Natural killer cell treated with Interleukin-12 subunit alpha and Interleukin-12 subunit beta and Interleukin-15 and Interleukin-18, amount 100 ng/mL, for 72 hours (primary cell): ENCODE results near the gene PSMC1. TPM values are rescaled to one million over a fixed set of nuclear protein-coding genes. Genes with fewer than 3 reads are reported as not detected.

ENCODE experiments used
- total RNA-seq, 2 donors: library from RNA; stranded (reverse); gene quantifications; one replicate each; pipeline ENCODE4 v1.2.3, GENCODE V29; 2022

Gene PSMC1
- total RNA-seq, 2 donors from 2014 or later, result 142 to 145 TPM

Other genes with a start within 250 kb of the PSMC1 start
- gene KCNK13, start 194.6 kb upstream of the PSMC1 start, total RNA-seq, result under 1 TPM; 0.50 to 0.61 TPM
- 10 to 100 TPM; 20.2 to 49.6 TPM for gene NRDE2, start 75.4 kb downstream of the PSMC1 start, total RNA-seq
- 100 to 1,000 TPM; 521 to 669 TPM for gene CALM1, start 140.5 kb downstream of the PSMC1 start, total RNA-seq